HG03442 (cell line): ENCODE results near the gene KPTN.
A peak's percentile ranks its signal among the peaks of the same experiment; 100 is the strongest.

ENCODE experiments used
- ATAC-seq: cut with Tn5 transposase; IDR thresholded peaks from one replicate; pipeline ENCODE4 v1.9.1; 2021; ENCODE audit warnings: mild to moderate bottlenecking, moderate library complexity; ENCODE audit not compliant: unreplicated experiment

The KPTN gene

DNA sequence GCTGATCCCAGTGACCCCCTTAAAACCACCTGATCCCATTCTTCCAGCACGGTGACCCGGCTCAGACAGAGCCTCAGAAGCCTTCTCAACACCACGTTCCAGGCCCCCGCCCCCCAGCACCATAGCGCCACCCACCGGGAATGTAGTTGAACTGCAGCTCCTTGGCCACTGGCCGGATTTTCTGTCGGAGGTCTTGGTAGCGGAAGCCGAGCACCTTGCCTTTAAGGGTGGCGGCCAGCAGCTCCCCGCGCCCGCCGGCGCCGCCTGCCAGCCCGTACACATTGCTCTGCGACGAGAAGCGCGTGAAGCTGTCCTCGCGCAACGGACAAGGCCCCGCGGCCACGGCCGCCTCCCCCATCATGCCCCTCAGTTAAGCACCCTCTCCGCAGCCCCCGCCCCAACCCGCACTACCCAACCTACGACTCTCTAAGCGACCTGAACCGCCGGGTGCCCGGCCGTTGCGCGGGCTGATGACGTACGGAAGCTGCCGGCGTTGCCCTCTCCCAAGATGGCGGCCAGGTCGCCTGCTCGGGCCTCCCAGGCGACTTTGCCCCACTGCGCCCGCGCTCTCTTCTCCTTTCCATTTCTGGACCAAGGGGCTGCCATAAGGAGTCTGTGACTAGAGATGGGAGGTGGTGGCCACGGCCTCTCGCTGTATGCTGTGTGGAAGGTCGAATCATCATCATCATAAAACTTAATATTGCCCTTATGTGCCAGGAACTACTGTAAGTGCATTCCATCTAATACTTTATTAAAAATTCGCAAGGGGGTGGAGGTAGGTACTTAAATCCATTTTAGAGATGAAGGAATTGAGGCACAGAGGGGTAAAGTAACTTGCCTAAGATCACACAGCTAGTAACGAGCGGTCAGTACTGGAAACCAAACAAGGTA is at the start of gene KPTN:
Gene KPTN (minus strand): TSS at position 420 of the 891 bp plus-strand sequence. CDS start 59 bp downstream, at position 361.
- peak; percentile 60 for ATAC-seq

- no peak for ATAC-seq
Observed at GRCh38 chr19:47531640-47532387, 47.8 kb upstream of the KPTN start.

GRCh38 chr19:47529018-47529742 is 45.2 kb upstream of the KPTN start:
- ATAC-seq: no peak

DNA sequence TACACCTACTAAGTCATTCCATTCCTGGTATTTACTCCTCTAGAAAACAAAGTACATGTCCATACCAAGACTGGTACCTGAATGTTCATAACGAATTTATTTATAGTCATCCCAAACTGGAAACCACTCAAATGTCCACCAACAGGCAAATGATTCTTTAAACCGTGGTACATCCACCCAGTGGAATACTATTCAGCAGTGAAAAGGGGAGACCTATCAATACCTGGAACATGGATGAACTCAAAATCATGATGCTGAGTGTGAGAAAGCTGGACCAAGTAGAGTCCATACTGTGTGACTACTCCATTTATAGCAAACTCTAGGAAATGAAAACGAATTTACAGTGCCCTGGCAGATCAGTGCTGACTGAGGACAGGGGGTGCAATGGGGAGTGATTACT is 42.8 kb upstream of the KPTN start:
- ATAC-seq: no peak

DNA sequence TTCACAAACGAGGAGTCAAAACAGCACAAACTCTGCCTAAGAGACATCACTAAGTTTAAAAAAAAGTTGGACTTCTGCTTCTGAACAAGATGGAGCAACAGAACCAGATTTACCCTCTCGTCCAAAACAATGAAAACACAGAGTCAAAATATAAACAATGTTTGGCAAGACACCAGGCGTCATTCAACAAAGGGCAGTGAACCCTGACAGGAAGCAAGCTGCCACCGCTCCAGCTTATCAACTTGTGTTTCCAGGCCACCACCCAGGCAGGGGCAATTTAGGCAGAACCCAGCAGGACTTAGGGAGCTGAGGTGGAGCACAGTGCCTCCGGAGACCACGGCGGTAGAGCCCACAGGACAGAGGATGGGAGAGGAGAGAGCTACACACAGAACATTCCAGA is 39.5 kb upstream of the KPTN start:
- no peak for ATAC-seq

GRCh38 chr19:47521473-47522180 is 37.6 kb upstream of the KPTN start:
- ATAC-seq: no peak

GRCh38 chr19:47520839-47521238 is 36.8 kb upstream of the KPTN start:
- ATAC-seq: no peak

- no peak for ATAC-seq
Observed at GRCh38 chr19:47520343-47520806, 36.4 kb upstream of the KPTN start.

DNA sequence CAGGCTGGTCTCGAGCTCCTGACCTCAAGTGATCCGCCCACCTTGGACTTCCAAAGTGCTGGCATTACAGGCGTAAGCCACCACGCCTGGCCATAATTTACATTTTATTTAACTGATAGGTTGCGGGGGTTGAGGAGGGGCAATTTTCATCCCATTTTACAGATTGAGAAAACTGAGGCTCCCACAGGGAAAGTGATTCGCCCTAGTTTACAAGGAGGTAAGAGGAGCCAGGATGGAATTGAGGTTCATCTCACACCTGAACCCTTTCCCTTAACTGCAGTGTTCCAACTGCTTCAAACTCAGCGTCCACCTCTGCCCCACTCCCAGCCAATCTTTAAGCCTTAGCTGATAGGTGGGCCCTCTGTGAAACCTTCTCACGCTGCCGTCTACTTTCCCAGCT is 34.8 kb upstream of the KPTN start:
- no peak for ATAC-seq

- ATAC-seq: no peak
Observed at GRCh38 chr19:47518139-47518538, 34.1 kb upstream of the KPTN start.

DNA sequence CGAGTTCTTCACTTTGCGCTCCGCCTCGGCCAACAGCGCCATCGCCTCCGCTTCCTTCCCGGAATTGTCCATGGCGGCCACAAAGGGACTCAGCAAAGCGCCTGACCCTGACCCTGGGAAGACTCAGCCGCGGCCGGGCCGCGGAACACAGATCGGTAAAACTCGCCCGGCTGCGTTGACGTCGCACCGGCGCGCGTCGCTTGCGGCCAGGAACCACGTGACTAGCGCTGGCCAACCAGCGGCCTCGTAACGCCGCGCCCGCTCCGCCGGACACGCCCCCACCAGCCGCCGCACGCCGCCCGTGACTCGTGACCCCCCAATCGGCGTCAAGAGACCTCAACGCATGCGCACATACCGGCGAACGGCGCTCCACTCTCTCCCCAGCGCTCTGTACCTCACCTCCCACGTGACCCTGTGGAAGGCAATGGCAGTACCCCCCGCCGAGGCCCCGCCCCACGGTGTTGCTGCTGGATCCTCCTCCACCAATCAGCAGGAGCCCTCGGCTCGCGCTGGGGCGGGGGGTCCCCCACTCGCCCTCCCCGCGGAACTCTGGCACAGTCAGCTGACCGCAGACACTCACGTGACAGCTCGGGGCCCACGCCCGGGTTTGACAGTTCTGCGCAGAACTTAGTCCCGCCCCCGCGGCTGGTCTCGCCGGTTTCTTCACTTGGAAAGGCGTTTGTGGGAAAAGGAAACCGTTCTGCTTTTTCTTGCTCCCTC is 31.0 kb upstream of the KPTN start, which contains the start of gene NAPA:
Gene NAPA (minus strand): TSS at position 195 of the 720 bp plus-strand sequence. CDS start 123 bp downstream, at position 72.
- ATAC-seq: peak; percentile 79

DNA sequence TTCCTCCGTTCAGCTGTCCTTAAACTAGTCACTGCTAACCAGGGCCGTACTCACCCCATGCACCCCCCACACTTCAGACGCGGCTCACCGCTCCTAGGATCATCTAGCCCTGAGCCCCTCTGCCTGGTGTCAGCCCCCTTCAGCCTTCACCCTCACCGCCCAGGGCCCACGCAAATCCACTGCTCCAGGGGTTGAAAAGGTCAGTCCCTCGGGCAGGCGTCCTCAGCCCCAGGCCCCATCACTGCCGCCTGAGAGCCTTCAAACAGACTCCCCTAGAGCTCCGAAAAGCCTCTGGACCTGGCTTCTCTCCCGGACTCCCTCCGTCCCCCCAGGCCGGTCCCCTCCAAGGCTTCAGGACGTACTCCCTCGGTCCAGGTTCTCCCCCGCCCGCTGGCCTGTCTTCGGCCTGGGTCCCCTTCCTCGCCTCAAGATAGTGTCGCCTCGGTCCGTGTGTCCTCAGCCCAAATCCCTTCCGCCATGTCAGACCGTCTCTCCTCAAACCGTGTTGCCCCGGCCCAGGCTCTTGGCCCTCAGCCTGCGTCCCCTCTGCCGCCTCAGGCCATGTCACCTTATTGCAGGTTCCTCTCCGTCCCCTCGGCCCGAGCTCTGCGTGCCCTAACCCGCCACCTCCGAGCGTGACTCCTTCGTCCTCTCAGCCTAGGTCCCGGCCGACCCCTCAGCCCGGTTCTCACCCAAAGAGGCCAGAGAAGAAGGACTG is 30.3 kb upstream of the KPTN start:
- ATAC-seq: peak; percentile 9

DNA sequence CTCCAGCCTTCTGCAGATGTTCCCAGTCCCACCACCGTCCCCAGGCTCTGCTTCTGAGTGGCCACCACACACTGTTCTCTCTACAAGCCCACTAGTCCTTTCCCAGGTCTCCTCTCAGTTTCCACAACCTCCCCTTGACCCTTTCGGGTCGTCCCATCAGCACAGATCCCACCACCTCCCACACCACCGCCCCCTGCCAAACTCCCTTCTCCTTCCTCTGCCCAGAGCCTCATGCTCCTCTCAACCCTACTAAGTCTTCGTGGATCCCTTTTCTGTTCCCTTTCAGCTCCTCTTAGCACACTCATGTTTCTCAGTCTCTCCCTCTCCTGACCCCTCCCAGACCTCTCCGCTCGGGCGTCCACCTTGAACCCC is 28.9 kb upstream of the KPTN start:
- no peak for ATAC-seq

DNA sequence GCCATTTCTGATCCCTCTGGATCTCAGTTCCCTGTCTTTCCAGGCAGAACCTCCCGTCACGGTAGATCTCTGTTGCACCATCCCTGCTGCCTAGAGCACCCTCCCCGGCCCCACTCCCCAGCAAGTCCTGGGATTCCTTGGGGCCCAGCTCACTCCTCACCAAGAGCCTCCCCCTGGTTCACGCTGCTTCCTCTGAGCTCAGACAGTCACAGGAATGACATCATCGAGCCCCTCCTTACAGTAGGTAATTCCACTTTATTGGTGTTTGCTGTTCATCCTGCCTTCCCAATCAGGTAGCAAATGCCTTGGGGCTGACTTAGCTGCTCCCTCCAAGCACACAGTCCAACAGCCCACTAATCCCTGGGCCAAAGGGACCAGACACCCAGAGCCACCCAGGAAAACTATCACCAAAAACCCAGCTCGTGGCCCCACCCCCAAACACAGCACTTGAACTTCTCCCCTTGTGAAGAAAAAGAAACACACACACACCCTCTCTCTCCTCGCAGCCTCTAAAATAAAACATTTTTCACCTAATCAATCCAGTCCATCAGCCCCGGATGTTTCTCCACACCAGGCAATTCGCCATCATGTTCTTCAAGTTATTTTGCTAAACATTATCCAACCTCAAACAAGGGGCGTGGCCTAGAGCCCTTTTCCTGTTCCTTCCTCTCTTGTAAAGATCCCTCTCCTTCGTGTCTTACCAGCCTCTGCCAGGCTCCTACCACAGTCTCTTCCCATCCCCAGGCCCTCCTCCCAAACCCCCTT is 28.3 kb upstream of the KPTN start:
- no peak for ATAC-seq

DNA sequence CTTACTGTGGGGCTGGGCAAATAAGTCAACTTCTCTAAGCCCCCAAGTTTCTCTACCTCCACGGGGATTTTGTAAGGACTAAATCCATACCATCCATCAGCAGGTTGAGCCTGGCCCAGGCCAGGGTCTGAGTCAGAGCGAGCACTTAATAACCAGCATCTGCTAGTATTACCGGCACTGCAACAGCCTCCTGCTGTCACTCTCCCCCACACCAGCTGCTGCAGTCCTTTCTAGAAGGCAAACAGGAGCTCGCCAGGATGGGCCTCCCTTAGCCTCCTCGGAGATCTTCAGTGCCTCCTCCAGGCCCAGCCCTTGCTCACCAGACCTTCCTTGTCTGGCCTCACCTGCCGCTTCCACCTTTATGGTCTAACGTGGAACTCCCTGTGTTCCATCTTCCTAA is 27.7 kb upstream of the KPTN start:
- ATAC-seq: no peak

GRCh38 chr19:47511128-47511517 is 27.1 kb upstream of the KPTN start:
- ATAC-seq: no peak

DNA sequence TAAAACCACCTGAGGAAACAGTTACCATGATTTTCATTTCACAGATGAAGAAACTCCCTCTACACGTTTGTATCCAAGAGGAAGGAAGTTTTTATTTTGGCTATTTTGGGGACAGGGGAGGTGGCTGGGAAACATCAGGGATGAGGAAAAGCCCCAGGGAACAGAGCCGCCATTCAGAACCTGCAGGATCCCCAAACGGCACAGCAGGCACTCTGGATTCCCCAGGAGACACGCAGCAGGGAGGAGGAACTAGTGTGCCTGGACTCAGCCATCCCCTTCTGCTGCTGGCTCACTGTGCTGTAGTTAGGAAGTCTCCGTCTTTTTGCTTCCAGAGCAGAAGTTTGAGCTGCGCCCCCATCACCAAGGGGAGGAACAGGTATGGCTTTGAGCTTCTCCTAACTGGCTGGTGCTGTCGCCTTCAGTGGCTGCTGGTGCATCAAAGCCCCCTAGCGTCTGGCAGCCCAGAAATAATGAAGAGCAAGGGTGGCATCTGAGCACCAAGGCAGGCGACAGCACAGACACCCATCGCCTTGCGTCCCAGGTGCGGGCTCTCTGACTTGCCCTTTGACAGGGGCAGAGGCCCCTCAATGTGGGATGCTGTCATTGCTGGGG is 26.6 kb upstream of the KPTN start:
- no peak for ATAC-seq

GRCh38 chr19:47509973-47510372 is 26.0 kb upstream of the KPTN start:
- ATAC-seq: no peak
